ENCODE data around the gene RAD51AP1. TPM values are rescaled to one million over a fixed set of nuclear protein-coding genes. Genes with fewer than 3 reads are reported as not detected.
A peak's percentile ranks its signal among the peaks of the same experiment; 100 is the strongest.

The RAD51AP1 gene
- total RNA-seq, 4 donors from 2014 or later: 0.65 to 1.7 (median 1.7) TPM; not detected in 1

GRCh38 chr12:4604684-4605193, 66.0 kb downstream of the RAD51AP1 start:
- ATAC-seq (peak; percentile 99 to 100), DNase-seq (peak; percentile 72 to 75)
- Histone ChIP-seq H3K36me3 (no peaks in the 10 kb centered on the region), H3K4me3 (peak overlapping the region; percentile 85 to 94 (median 89)), H3K4me1 (peaks cover 8 to 19% of the 10 kb centered on the region in 2 donors), H3K27me3 (no peaks in the 10 kb centered on the region), H3K27ac (peak overlapping the region; percentile 73 to 87 (median 82)), H3K9me3 (no peaks in the 10 kb centered on the region)
- intact Hi-C loops (cut with DNase I; ENCODE audit: low total_unique reads) (loop anchor here (1.0 to 5.0 kb wide), 4 partner anchors 44 to 283 kb away; partner anchors contain the start of genes AKAP3, NDUFA9, RAD51AP1 and TIGAR), in situ Hi-C loops (cut with MboI; ENCODE audit: low sequenced_read_pairs in 4 of 4) (no loop called here)
- TF ChIP-seq POLR2A (IDR thresholded peaks at IDR 0.05) (no peak), CTCF (IDR thresholded peaks at IDR 0.05 in 4 of 5, conservative IDR thresholded peaks at IDR 0.05 in 1 of 5) (peak; percentile 75 to 95 (median 91))

- ATAC-seq (no peak), DNase-seq (no peak)
- peaks cover 0 to 18% of the 10 kb centered on the region in 2 donors for H3K36me3 ChIP-seq
- peaks cover 8 to 19% of the 10 kb centered on the region in 2 donors for H3K4me1 ChIP-seq
- H3K4me3 ChIP-seq: no peak overlapping the region
- H3K9me3 ChIP-seq: no peaks in the 10 kb centered on the region
- intact Hi-C loops (cut with DNase I; ENCODE audit: low total_unique reads) (no loop called here), in situ Hi-C loops (cut with MboI; ENCODE audit: low sequenced_read_pairs in 4 of 4) (no loop called here)
- H3K27me3 ChIP-seq: no peaks in the 10 kb centered on the region
- TF ChIP-seq POLR2A (IDR thresholded peaks at IDR 0.05) (no peak), CTCF (IDR thresholded peaks at IDR 0.05 in 4 of 5, conservative IDR thresholded peaks at IDR 0.05 in 1 of 5) (no peak)
- H3K27ac ChIP-seq: no peak overlapping the region
Observed at GRCh38 chr12:4607056-4607455, 68.4 kb downstream of the RAD51AP1 start.

GRCh38 chr12:4609071-4609470, 70.4 kb downstream of the RAD51AP1 start:
- Histone ChIP-seq H3K4me3 (no peak overlapping the region), H3K36me3 (peaks cover 0 to 37% of the 10 kb centered on the region in 2 donors), H3K27me3 (no peaks in the 10 kb centered on the region), H3K27ac (no peak overlapping the region), H3K9me3 (no peaks in the 10 kb centered on the region), H3K4me1 (peaks cover 8 to 19% of the 10 kb centered on the region in 2 donors)
- ATAC-seq (no peak), DNase-seq (no peak)
- in situ Hi-C loops (cut with MboI; ENCODE audit: low sequenced_read_pairs in 4 of 4): no loop called here
- intact Hi-C loops (cut with DNase I; ENCODE audit: low total_unique reads): no loop called here
- TF ChIP-seq POLR2A (IDR thresholded peaks at IDR 0.05) (no peak), CTCF (IDR thresholded peaks at IDR 0.05 in 4 of 5, conservative IDR thresholded peaks at IDR 0.05 in 1 of 5) (no peak)

Other genes starting within 250 kb of the RAD51AP1 start
- 1 to 10 TPM; 4.4 to 8.3 (median 6.7) TPM for gene TIGAR, start 217.7 kb upstream of the RAD51AP1 start, total RNA-seq
- not detected for gene FGF23, start 159.2 kb upstream of the RAD51AP1 start, total RNA-seq
- gene FGF6, start 93.1 kb upstream of the RAD51AP1 start, total RNA-seq: 1 to 10 TPM in 2 of 4 donors, under 1 TPM in 1, not detected in 1; 0.73 to 5.9 (median 2.2) TPM
- gene DYRK4, start 23.3 kb downstream of the RAD51AP1 start, total RNA-seq: 10 to 100 TPM; 20.1 to 28.9 (median 21.1) TPM
- gene AKAP3, start 110.2 kb downstream of the RAD51AP1 start, total RNA-seq: 1 to 10 TPM in 1 of 4 donors, under 1 TPM in 3; 0.27 to 1.7 (median 0.71) TPM
- 100 to 1,000 TPM in 1 of 4 donors, 10 to 100 TPM in 3; 57.9 to 113 (median 69.5) TPM for gene NDUFA9, start 110.2 kb downstream of the RAD51AP1 start, total RNA-seq
- under 1 TPM in 2 of 4 donors, not detected in 2; 0.07 to 0.26 TPM for gene GALNT8, start 181.5 kb downstream of the RAD51AP1 start, total RNA-seq

Data from gastrocnemius medialis (tissue), 4 donors.